NOMO-1 treated with DMSO at 0.1 percent for 48 hours (cell line): Measurements from ENCODE around the gene LRBA.
A peak's percentile ranks its signal among the peaks of the same experiment; 100 is the strongest.
"Not testable (repeated sequence)": the region's sequence is repeated elsewhere in the genome, so short reads cannot be mapped to it uniquely, and the experiment has no call there.

Source experiments
- DNase-seq: peaks from one replicate; lab custom pipeline; 2025; ENCODE audit not compliant: unreplicated experiment; lab: John Stamatoyannopoulos, UW

The LRBA gene

GRCh38 chr4:150518559-150518958 is 496.5 kb downstream of the LRBA start:
- no peak for DNase-seq

GRCh38 chr4:150515135-150515534 is 499.9 kb downstream of the LRBA start:
- no peak for DNase-seq

- no peak for DNase-seq
Measured at GRCh38 chr4:150514709-150515108, 500.4 kb downstream of the LRBA start.

- no peak for DNase-seq
Measured at GRCh38 chr4:150510176-150510865, 504.8 kb downstream of the LRBA start.

- not testable (repeated sequence) for DNase-seq
Measured at GRCh38 chr4:150507656-150508055, 507.4 kb downstream of the LRBA start.

DNA sequence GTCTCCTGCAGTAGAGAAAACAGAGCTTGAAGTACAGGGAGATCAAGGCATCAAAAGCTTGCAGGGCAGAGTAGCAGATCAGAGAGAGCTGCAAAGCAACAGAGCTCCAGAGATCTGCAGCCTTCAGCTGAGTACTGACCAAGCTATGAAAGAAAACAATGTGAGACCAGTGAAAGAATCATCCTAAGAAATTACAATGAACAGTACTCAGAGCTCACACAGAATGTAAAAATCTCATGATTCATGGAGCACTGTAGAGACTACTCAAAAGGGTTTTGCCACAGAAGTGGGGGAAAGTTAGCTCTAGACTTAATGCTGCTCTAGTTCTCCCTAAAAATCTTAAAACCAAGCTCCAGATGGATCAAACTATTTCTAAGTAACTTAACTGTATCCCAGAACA is 513.1 kb downstream of the LRBA start:
- DNase-seq: no peak

DNA sequence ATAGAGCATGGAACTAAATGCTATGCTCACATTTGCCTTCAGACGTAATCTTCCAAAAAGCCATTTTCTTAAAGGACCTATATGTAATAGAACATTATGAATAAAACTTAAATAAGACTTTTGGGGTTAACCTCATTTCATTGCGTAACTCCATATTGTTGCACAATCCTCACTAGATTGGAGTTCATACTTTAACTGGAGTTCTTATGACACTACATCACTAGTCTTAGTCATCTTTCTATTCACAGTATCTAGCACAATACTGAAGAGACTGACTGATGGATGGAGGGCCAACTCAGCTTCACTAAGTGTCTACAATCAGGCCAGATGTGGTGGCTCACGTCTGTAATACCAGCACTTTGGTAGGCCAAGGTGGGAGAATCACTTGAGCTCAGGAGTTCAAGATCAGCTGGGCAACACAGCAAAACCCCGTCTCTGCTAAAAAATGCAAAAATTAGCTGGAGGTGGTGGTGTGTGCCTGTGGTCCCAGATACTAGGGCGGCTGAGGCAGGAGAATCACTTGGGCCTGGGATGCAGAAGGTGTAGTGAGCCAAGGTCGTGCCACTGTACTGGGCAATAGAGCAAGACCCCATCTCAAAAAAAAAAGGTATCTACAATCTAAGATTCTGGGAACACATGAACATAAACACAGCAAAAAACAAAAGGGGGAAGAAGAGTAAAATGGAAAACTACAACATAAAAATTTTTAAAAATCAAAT is 513.9 kb downstream of the LRBA start:
- peak; percentile 65 for DNase-seq

DNA sequence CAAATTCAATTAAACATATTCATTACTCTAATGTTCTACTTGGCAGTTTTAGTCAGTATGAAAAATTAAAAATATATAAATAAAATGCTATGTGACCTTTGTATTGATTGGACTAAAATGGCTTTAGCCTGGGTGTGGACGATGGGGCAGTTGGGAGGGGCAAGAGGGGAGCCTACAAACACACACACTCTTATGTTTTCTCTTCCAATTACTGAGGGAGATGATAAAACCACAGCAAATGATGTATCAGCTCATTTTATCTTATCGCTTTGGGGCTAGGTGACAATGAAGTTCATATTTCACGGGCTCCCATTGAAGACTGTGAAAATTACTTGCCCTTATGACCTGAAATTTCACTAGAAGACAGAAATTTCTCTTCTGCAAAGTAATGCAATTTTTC is 517.5 kb downstream of the LRBA start:
- no peak for DNase-seq

DNA sequence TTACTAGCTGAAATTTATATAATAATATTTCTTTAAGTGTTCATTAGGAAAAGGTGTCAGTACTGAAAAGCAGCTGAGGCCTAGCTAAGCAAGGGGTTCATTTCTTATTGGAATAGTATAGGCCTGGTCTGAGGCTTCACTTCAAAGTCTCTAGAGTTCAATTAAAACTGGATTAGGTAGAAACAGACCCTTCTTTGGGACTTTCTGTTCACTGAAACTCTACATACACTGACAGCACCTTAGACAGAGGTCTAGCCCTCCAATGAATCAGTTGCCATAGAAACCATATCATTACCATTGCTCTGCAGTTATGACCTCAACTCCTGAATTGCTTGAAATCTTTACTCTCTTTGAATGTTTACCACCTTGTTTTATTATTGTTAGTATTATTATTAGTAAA is 519.5 kb downstream of the LRBA start:
- no peak for DNase-seq

DNA sequence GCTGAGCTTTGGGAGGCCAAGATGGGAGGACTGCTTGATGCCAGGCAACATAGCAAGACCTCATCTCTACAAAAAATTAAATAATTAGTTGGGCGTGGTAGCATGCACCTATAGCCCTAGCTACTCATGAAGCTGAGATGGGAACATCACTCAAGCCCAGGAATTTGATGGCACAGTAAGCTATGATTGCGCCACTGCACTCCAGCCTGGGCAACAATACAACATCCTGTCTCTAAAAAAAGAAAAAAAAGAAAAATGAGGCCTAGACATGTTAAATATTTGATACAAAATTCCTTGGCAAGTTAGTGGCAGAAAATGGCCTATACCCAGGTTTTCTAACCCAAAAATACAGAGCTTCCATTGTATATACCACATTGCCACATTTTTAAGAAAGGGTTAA is 521.2 kb downstream of the LRBA start:
- DNase-seq: no peak

DNA sequence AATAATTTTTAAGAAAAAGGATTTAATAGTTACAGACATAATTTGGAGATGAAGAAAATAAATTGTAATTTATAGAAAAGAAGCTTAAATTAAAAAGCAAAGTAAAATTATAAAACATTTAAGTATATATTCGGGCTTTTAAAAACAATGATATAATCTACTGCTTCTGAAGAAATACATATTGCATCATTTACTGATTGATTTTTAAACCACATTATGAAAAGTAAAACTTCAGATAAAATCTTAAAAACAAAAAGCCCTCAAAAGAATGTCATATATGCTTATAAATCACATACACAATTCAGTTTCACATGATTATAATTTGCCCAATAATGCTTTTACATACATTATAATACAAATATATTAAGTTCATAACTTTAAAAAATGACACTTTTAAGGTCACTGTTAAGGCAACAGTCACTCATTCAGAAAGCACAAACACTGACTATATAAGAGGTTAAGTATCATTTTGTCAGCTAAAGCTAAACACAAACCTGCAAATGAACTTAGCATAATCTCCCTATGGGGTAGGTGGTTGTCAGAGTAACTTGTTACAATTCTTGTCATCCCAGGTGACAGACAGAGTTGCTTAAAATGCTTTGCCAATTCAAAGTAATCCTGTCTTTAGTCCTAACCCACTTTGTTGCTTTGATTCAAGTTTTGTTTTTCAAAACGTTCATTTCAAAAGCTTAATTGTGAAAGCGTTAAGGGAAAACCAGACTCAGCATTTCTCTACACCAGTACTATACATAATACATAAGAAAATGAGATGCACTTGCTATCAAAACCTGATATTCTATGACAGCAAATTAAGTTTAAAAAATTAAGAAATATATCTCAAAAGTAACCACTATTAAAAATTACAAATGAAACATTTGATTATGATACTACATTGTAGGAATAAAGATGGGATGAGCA is 523.7 kb downstream of the LRBA start:
- DNase-seq: no peak

- DNase-seq: no peak
Measured at GRCh38 chr4:150482581-150482980, 532.5 kb downstream of the LRBA start.

DNA sequence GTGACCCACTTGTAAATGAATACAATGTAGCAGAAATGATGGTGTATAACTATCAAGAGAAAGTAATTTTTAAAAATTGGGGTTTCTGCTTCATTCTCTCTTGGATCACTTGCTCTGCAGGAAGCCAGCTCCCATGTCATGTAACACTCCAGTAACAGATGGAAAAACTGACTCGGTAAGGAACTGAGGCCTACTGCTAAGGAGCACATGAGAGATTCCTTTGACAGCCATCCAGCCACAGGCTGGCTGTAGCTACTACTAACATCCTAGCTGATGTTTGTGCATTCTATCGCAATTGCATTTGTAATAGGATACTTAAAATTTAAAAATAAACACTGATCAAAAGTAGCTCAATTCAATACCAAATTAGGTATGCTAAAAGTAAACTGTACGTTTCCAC is 535.4 kb downstream of the LRBA start:
- DNase-seq: no peak

GRCh38 chr4:150477869-150478268 is 537.2 kb downstream of the LRBA start:
- DNase-seq: no peak

DNA sequence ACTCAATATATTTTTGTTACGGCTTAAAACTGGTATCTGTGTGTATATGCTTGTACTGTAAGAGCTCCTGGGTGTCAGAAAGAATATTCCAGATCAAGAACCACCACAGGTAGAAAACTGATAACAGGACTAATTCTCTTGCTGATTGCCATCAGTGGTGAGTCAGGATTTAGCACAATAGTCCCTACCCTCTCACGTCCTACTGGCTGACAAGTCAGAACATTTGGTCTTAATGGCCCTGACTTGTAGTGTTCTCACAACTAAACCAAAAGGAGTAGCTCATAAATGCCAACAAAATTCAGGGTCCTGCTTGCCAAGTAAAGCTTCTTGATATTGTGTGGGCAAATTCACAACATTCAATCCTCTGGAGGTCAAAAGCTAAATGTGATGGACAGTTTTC is 538.3 kb downstream of the LRBA start:
- no peak for DNase-seq

DNA sequence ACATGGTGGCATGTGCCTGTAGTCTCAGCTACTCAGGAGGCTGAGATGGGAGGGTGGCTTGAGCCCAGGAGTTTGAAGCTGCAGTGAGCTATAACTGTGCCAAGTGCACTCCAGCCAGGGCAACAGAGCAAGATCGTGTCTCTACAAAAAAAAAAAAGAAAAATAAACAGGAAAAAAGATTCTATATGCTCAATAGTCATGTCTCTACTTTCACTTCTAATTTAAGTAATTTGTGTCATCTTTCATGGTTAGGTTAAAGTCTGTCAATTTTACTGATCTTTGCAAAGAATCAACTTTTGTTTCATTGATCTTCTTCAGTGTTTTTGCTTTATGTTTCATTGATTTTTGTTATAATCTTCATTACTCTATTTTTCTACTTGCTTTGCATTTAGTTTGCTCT is 539.3 kb downstream of the LRBA start:
- no peak for DNase-seq

DNA sequence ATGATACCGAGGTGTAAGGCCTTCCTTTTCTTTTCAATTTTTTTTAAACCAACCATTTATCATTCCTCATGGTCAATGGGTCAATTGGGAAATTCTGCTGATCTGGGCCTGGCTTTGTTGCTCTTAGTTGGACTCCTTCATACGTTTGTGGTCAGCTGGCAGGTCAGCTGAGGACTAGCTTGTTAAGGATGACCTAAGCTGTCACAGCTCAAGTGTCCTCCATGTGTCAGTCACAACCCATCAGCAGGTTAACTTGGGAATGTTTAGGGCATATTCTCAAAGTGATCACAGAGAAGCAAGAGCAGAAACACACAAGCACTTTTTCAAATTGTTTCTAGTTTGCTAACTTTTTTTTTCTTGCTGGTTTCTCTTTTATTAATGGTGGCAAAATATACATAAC is 550.6 kb downstream of the LRBA start:
- no peak for DNase-seq

GRCh38 chr4:150462743-150463142 is 552.3 kb downstream of the LRBA start:
- DNase-seq: no peak

DNA sequence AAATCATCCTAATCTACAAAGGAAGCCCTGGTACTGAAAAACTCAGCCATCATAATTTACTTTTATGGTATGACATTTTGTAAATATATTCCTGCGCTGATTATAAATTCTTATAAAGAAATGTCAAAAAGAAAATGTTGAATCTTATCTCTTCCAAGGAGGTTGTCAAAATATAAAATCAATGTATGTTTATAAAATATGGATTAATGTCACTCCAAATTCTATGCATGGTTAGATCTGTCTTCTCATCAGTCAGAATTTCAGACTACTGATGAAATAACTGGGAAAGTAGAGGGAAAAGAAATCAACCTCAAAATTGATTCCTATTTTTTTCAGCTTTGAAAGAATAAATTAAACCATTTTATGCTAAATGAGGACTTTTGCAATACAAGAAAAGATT is 553.1 kb downstream of the LRBA start:
- no peak for DNase-seq

DNA sequence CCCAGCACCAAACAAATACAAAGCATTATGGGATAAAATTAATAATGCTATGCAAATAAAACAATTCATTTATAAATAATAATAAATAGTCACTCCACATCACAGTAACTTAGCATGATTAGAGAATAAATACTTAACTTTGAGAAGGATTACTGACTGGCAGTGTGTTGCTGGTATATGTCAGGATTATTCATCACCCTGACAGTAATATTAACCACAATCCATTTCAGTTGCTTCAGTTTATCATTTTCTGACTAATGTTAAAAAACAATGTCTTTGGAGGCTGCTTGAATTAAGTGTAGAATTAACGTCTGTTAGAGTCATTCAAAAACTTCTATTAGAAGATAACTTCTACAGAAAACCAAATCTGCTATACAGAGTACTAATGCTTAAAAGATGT is 557.3 kb downstream of the LRBA start:
- DNase-seq: no peak

- no peak for DNase-seq
Measured at GRCh38 chr4:150451883-150452282, 563.2 kb downstream of the LRBA start.

- DNase-seq: no peak
Measured at GRCh38 chr4:150447356-150447755, 567.7 kb downstream of the LRBA start.
